Liver (tissue), 9 donors: ENCODE data around the gene ASIC3. TPM values are rescaled to one million over a fixed set of nuclear protein-coding genes. Genes with fewer than 3 reads are reported as not detected.

Source experiments
- DNase-seq: peaks from one replicate; pipeline ENCODE4 v3.0.0-alpha.2; 2017; ENCODE audit warnings: low spot score
- H3K27ac ChIP-seq, 2 donors: one replicate each; pipeline ENCODE4 v1.7.0; 2013; ENCODE audit warnings: inconsistent platforms in 2 of 2, low read length in 2 of 2, control low read depth in 1 of 2, low read depth in 1 of 2, mild to moderate bottlenecking in 1 of 2
- H3K27me3 ChIP-seq, 4 donors: one replicate each; pipeline versions ENCODE4 v1.6.1 to v1.7.0; 2013; ENCODE audit warnings: low read length in 3 of 4, inconsistent platforms in 1 of 4, mild to moderate bottlenecking in 1 of 4, moderate library complexity in 1 of 4; ENCODE audit not compliant: control insufficient read depth in 4 of 4, insufficient read depth in 4 of 4
- H3K36me3 ChIP-seq, 4 donors: one replicate each; pipeline versions ENCODE4 v1.6.1 to v1.7.0; 2013; ENCODE audit warnings: low read length in 3 of 4, mild to moderate bottlenecking in 3 of 4, low read depth in 1 of 4, moderate library complexity in 1 of 4; ENCODE audit not compliant: control insufficient read depth in 4 of 4, insufficient read depth in 3 of 4
- H3K4me1 ChIP-seq, 4 donors: one replicate each; pipeline versions ENCODE4 v1.6.1 to v1.7.0; 2013; ENCODE audit warnings: low read length in 3 of 4, mild to moderate bottlenecking in 3 of 4, moderate library complexity in 1 of 4; ENCODE audit not compliant: control insufficient read depth in 4 of 4, insufficient read depth in 4 of 4
- H3K4me3 ChIP-seq, 3 donors: one replicate each; pipeline versions ENCODE4 v1.6.1 to v1.7.0; 2013; ENCODE audit warnings: low read length in 3 of 3, control low read depth in 1 of 3, low read depth in 1 of 3, mild to moderate bottlenecking in 1 of 3
- H3K9ac ChIP-seq, 2 donors: one replicate each; pipeline ENCODE4 v1.7.0; 2013; ENCODE audit warnings: low read length in 2 of 2, mild to moderate bottlenecking in 2 of 2, moderate library complexity in 2 of 2, control low read depth in 1 of 2, low read depth in 1 of 2
- H3K9me3 ChIP-seq, 4 donors: one replicate each; pipeline versions ENCODE4 v1.6.1 to v1.7.0; 2013; ENCODE audit warnings: low read length in 3 of 4; ENCODE audit not compliant: control insufficient read depth in 4 of 4
- ATF3 ChIP-seq: IDR thresholded peaks from 2 replicates; pipeline ENCODE4 v1.6.1; 2016; ENCODE audit warnings: antibody characterized with exemption
- CTCF ChIP-seq: fragments of 150-350 bp; IDR thresholded peaks from 2 replicates; pipeline ENCODE4 v1.5.1; 2017; ENCODE audit warnings: improper control_type of control experiment, low read depth, low read length; ENCODE audit not compliant: missing input control
- EGR1 ChIP-seq, 2 donors: IDR thresholded peaks; 2 replicates each; pipeline ENCODE4 v1.6.1; 2016 to 2018; ENCODE audit warnings: antibody characterized with exemption in 2 of 2, low read depth in 2 of 2
- FOXA1 ChIP-seq: IDR thresholded peaks from 2 replicates; pipeline ENCODE4 v1.6.1; 2016; ENCODE audit warnings: antibody characterized with exemption
- FOXA2 ChIP-seq: IDR thresholded peaks from 2 replicates; pipeline ENCODE4 v1.6.1; 2016; ENCODE audit warnings: antibody characterized with exemption
- GABPA ChIP-seq, 2 donors: IDR thresholded peaks in 1 of 2; conservative IDR thresholded peaks in 1 of 2; 2 replicates each; pipeline ENCODE4 v1.6.1; 2016; ENCODE audit warnings: antibody characterized with exemption in 2 of 2, mild to moderate bottlenecking in 1 of 2, moderate library complexity in 1 of 2
- HNF4A ChIP-seq, 2 donors: conservative IDR thresholded peaks; 2 replicates each; pipeline ENCODE4 v1.6.1; 2016; ENCODE audit warnings: antibody characterized with exemption in 2 of 2, mild to moderate bottlenecking in 2 of 2
- HNF4G ChIP-seq: IDR thresholded peaks from 2 replicates; pipeline ENCODE4 v1.6.1; 2016; ENCODE audit warnings: antibody characterized with exemption
- JUND ChIP-seq, 2 donors: IDR thresholded peaks; 2 replicates each; pipeline ENCODE4 v1.6.1; 2016; ENCODE audit warnings: antibody characterized with exemption in 2 of 2
- NR2F2 ChIP-seq: IDR thresholded peaks from 2 replicates; pipeline ENCODE4 v1.6.1; 2016; ENCODE audit warnings: antibody characterized with exemption
- RAD21 ChIP-seq, 2 donors: IDR thresholded peaks; 2 replicates each; pipeline ENCODE4 v1.6.1; 2016; ENCODE audit warnings: antibody characterized with exemption in 2 of 2, mild to moderate bottlenecking in 2 of 2
- REST ChIP-seq: IDR thresholded peaks from 2 replicates; pipeline ENCODE4 v1.6.1; 2016; ENCODE audit warnings: antibody characterized with exemption, mild to moderate bottlenecking
- RXRA ChIP-seq, 2 donors: IDR thresholded peaks; 2 replicates each; pipeline ENCODE4 v1.6.1; 2017 to 2018; ENCODE audit warnings: antibody characterized with exemption in 2 of 2, mild to moderate bottlenecking in 1 of 2
- SP1 ChIP-seq: IDR thresholded peaks from 2 replicates; pipeline ENCODE4 v1.6.1; 2018; ENCODE audit warnings: antibody characterized with exemption, mild to moderate bottlenecking
- TAF1 ChIP-seq: conservative IDR thresholded peaks from 2 replicates; pipeline ENCODE4 v1.6.1; 2016; ENCODE audit warnings: antibody characterized with exemption, mild to moderate bottlenecking
- YY1 ChIP-seq: IDR thresholded peaks from 2 replicates; pipeline ENCODE4 v1.6.1; 2016; ENCODE audit warnings: antibody characterized with exemption, mild to moderate bottlenecking
- ZBTB33 ChIP-seq: IDR thresholded peaks from 2 replicates; pipeline ENCODE4 v1.6.1; 2016; ENCODE audit warnings: antibody characterized with exemption
- WGBS: extraction: QIAGEN DNeasy Blood & Tissue Kit; methylation state at CpG from one replicate; pipeline ENCODE4 v1.1.7; 2013; 5-methylcytosine and 5-hydroxymethylcytosine counted together
- polyA plus RNA-seq, 2 donors: library from polyadenylated mRNA; stranded (reverse) in 1 of 2; unstranded in 1 of 2; fragments of 200-250 nt in 1 of 2; fragments of >200 nt in 1 of 2; fragmentation: Nextera tagmentation in 1 of 2; extraction: Ambion mirVana in 1 of 2; gene quantifications; one replicate each; pipeline versions ENCODE4 v1.2.1 to v1.2.3, GENCODE V29; 2013 to 2015
- total RNA-seq, 2 donors: library from RNA; depleted of rRNA; stranded (reverse); fragments of >200 nt; gene quantifications; one replicate each; pipeline ENCODE4 v1.2.3, GENCODE V29; 2014
- donor health status: healthy.
- donor health status: healthy.
- donor health status: healthy.
- donor health status: healthy.
- donor health status: healthy.

Gene ASIC3
- total and polyA plus RNA-seq, 4 donors = 0.05 to 1.0 (median 0.39) TPM

GRCh38 chr7:151077705-151078232 is 29.4 kb downstream of the ASIC3 start:
- H3K4me3 ChIP-seq = no peak overlapping the region
- DNase-seq = no peak
- no peak overlapping the region for H3K9ac ChIP-seq
- H3K9me3 ChIP-seq = no peaks in the 10 kb centered on the region
- H3K27ac ChIP-seq = no peak overlapping the region
- H3K27me3 ChIP-seq = no peaks in the 10 kb centered on the region
- peaks cover 13 to 40% (median 28%) of the 10 kb centered on the region in 4 donors for H3K4me1 ChIP-seq
- WGBS = 82% methylated on average over 10 of the region's 10 CpGs
- TF ChIP-seq GABPA (IDR thresholded peaks at IDR 0.05 in 1 of 2, conservative IDR thresholded peaks at IDR 0.05 in 1 of 2) (no peak), JUND (IDR thresholded peaks at IDR 0.05) (no peak), SP1 (no peak), HNF4A (conservative IDR thresholded peaks at IDR 0.05) (no peak), RAD21 (IDR thresholded peaks at IDR 0.05) (no peak), EGR1 (IDR thresholded peaks at IDR 0.05; ENCODE audit: low read depth in 2 of 2) (no peak), REST (no peak), TAF1 (no peak), CTCF (no peak), RXRA (IDR thresholded peaks at IDR 0.05) (no peak), ATF3 (no peak), HNF4G (no peak), NR2F2 (no peak), FOXA2 (no peak), FOXA1 (no peak), YY1 (no peak)
- peaks cover 21 to 39% (median 25%) of the 10 kb centered on the region in 4 donors for H3K36me3 ChIP-seq

- no peaks in the 10 kb centered on the region for H3K9me3 ChIP-seq
- no peak for TF ChIP-seq ATF3
- TF ChIP-seq ZBTB33 = no peak
- no peak for TF ChIP-seq JUND (IDR thresholded peaks at IDR 0.05)
- TF ChIP-seq TAF1 = no peak
- no peak for TF ChIP-seq FOXA2
- TF ChIP-seq SP1 = no peak
- TF ChIP-seq FOXA1 = no peak
- no peak for TF ChIP-seq HNF4G
- H3K27me3 ChIP-seq = no peaks in the 10 kb centered on the region
- H3K4me1 ChIP-seq = peaks cover 13 to 40% (median 28%) of the 10 kb centered on the region in 4 donors
- no peak overlapping the region for H3K27ac ChIP-seq
- no peak for DNase-seq
- peaks cover 21 to 33% (median 23%) of the 10 kb centered on the region in 4 donors for H3K36me3 ChIP-seq
- WGBS = 67% methylated on average over 22 of the region's 22 CpGs
- H3K9ac ChIP-seq = no peak overlapping the region
- H3K4me3 ChIP-seq = no peak overlapping the region
Observed at GRCh38 chr7:151078233-151079040, 30.1 kb downstream of the ASIC3 start.
